Esophagus squamous epithelium (tissue), 5 donors: ENCODE measurements around the gene LGALS7. TPM values are rescaled to one million over a fixed set of nuclear protein-coding genes. Genes with fewer than 3 reads are reported as not detected.
"Not testable (repeated sequence)": the region's sequence is repeated elsewhere in the genome, so short reads cannot be mapped to it uniquely, and the experiment has no call there.

ENCODE experiments used
- DNase-seq: peaks from one replicate; lab custom pipeline; 2025; lab: John Stamatoyannopoulos, UW
- H3K27ac ChIP-seq, 4 donors: fragments of 200-600 bp; sonication (generic); one replicate each; pipeline ENCODE4 v1.5.1; 2016 to 2019; ENCODE audit warnings: mild to moderate bottlenecking in 1 of 4
- H3K27me3 ChIP-seq, 4 donors: fragments of 200-600 bp; sonication (generic); 1 replicate in 3 of 4; 2 replicates in 1 of 4; pipeline versions ENCODE4 v1.5.1 to v1.6.0; 2017 to 2021; ENCODE audit warnings: antibody characterized with exemption in 1 of 4
- H3K36me3 ChIP-seq, 3 donors: fragments of 200-600 bp; sonication (generic); one replicate each; pipeline ENCODE4 v1.5.1; 2016 to 2019
- H3K4me1 ChIP-seq, 3 donors: fragments of 200-600 bp; sonication (generic); one replicate each; pipeline ENCODE4 v1.5.1; 2017 to 2019
- H3K4me3 ChIP-seq, 4 donors: fragments of 200-600 bp; sonication (generic); 1 replicate in 3 of 4; 2 replicates in 1 of 4; pipeline ENCODE4 v1.5.1; 2016 to 2019; ENCODE audit warnings: mild to moderate bottlenecking in 2 of 4, moderate library complexity in 1 of 4
- H3K9me3 ChIP-seq, 3 donors: fragments of 200-600 bp; sonication (generic); one replicate each; pipeline ENCODE4 v1.5.1; 2016 to 2019
- CTCF ChIP-seq, 6 experiments: fragments of 450-650 bp in 4 of 6; fragments of 200-600 bp in 2 of 6; sonication (generic) in 2 of 6; IDR thresholded peaks; one replicate each; pipeline ENCODE4 v1.5.1; 2016 to 2019; ENCODE audit warnings: antibody characterized with exemption in 6 of 6, mild to moderate bottlenecking in 4 of 6, moderate library complexity in 4 of 6
- POLR2A ChIP-seq, 4 donors: fragments of 450-650 bp; IDR thresholded peaks; one replicate each; pipeline ENCODE4 v1.6.1; 2017; ENCODE audit warnings: antibody characterized with exemption in 4 of 4, mild to moderate bottlenecking in 4 of 4, moderate library complexity in 3 of 4
- WGBS, 2 donors: methylation state at CpG; one replicate each; pipeline ENCODE4 v1.1.5; 2018; 5-methylcytosine and 5-hydroxymethylcytosine counted together
- intact Hi-C: fragments of 100-400 bp; cut with DNase I; formaldehyde crosslinking; loops from one replicate; pipeline ENCODE4 v1.15.0; 2022
- total RNA-seq, 4 donors: library from RNA; depleted of rRNA; stranded (reverse); fragments of >200 nt; gene quantifications; one replicate each; pipeline ENCODE4 v1.1.0, GENCODE V29; 2016
- donor health status: DM: yes; HTN: yes; CAD: no.

The LGALS7 gene
- total RNA-seq, 4 donors from 2014 or later = 7.1 to 266 (median 114) TPM

- Histone ChIP-seq H3K27ac (peak overlapping the region; percentile 18 to 84 (median 72)), H3K27me3 (no peaks in the 10 kb centered on the region), H3K4me3 (no peak overlapping the region), H3K4me1 (peaks cover 14 to 38% (median 14%) of the 10 kb centered on the region in 3 donors), H3K9me3 (no peaks in the 10 kb centered on the region), H3K36me3 (no peaks in the 10 kb centered on the region)
- no peak for DNase-seq
- WGBS, 2 donors = 69 to 73% methylated on average over 3 to 9 of the region's 13 CpGs
- no peak for TF ChIP-seq POLR2A (IDR thresholded peaks at IDR 0.05)
- no peak for TF ChIP-seq CTCF (IDR thresholded peaks at IDR 0.05)
- intact Hi-C loops = no loop called here
Observed at GRCh38 chr19:38774181-38774950, 1.0 kb upstream of the LGALS7 start.

- WGBS, 2 donors = no CpG with 5 or more reads among the region's 30 CpGs
Observed at GRCh38 chr19:38771569-38771968, 1.7 kb downstream of the LGALS7 start.

GRCh38 chr19:38770949-38771275 lies 2.4 kb downstream of the LGALS7 start:
- WGBS, 2 donors = no CpG with 5 or more reads among the region's 22 CpGs
- Histone ChIP-seq H3K4me3 (peak overlapping the region in 1 of 4 donors; percentile 26), H3K27ac (peak overlapping the region in 2 of 4 donors; percentile 77 to 83), H3K4me1 (peaks cover 15 to 41% (median 17%) of the 10 kb centered on the region in 3 donors)
- DNase-seq, intact Hi-C loops, H3K27me3 ChIP-seq, H3K36me3 ChIP-seq, H3K9me3 ChIP-seq: not testable (repeated sequence)

More at GRCh38 chr19:38771569-38771968, 1.7 kb downstream of the LGALS7 start:
- H3K9me3 ChIP-seq, H3K27me3 ChIP-seq, H3K36me3 ChIP-seq, DNase-seq, intact Hi-C loops: not testable (repeated sequence)
- peak overlapping the region in 2 of 4 donors; percentile 75 to 81 for H3K27ac ChIP-seq
- peaks cover 15 to 45% (median 17%) of the 10 kb centered on the region in 3 donors for H3K4me1 ChIP-seq
- peak overlapping the region in 1 of 4 donors; percentile 40 for H3K4me3 ChIP-seq

- H3K27me3 ChIP-seq, H3K9me3 ChIP-seq, intact Hi-C loops, DNase-seq, H3K36me3 ChIP-seq: not testable (repeated sequence)
- peak overlapping the region; percentile 11 to 60 (median 42) for H3K4me3 ChIP-seq
- no CpG with 5 or more reads among the region's 58 CpGs for WGBS, 2 donors
- peak overlapping the region; percentile 88 to 95 (median 91) for H3K27ac ChIP-seq
- peaks cover 15 to 36% (median 17%) of the 10 kb centered on the region in 3 donors for H3K4me1 ChIP-seq
Observed at GRCh38 chr19:38770228-38770948, 2.9 kb downstream of the LGALS7 start.

- TF ChIP-seq POLR2A (IDR thresholded peaks at IDR 0.05) (peak in 1 of 4 donors; percentile 65), CTCF (IDR thresholded peaks at IDR 0.05) (peak; percentile 91 to 99 (median 98))
- Histone ChIP-seq H3K9me3 (no peaks in the 10 kb centered on the region), H3K4me3 (peak overlapping the region; percentile 11 to 60 (median 42)), H3K27ac (peak overlapping the region; percentile 88 to 95 (median 91)), H3K36me3 (no peaks in the 10 kb centered on the region), H3K27me3 (no peaks in the 10 kb centered on the region), H3K4me1 (peaks cover 10 to 29% (median 12%) of the 10 kb centered on the region in 3 donors)
- intact Hi-C loops = no loop called here
- peak; percentile 76 for DNase-seq
- 5 to 42% methylated on average over 5 to 15 of the region's 42 CpGs for WGBS, 2 donors
Observed at GRCh38 chr19:38769635-38770211, 3.6 kb downstream of the LGALS7 start.

GRCh38 chr19:38766276-38767047 lies 6.9 kb downstream of the LGALS7 start:
- no peaks in the 10 kb centered on the region for H3K9me3 ChIP-seq
- no peaks in the 10 kb centered on the region for H3K36me3 ChIP-seq
- no peak overlapping the region for H3K27ac ChIP-seq
- peaks cover 6 to 15% (median 11%) of the 10 kb centered on the region in 3 donors for H3K4me1 ChIP-seq
- H3K4me3 ChIP-seq = no peak overlapping the region
- intact Hi-C loops = no loop called here
- H3K27me3 ChIP-seq = no peaks in the 10 kb centered on the region
- TF ChIP-seq CTCF (IDR thresholded peaks at IDR 0.05) (no peak), POLR2A (IDR thresholded peaks at IDR 0.05) (no peak)
- DNase-seq = no peak
- WGBS, 2 donors = 77 to 80% methylated on average over 10 of the region's 10 CpGs
